Kidney capillary endothelial cell (primary cell): ENCODE data around the gene ZNF772.

Experiments
- DNase-seq: peaks from one replicate; pipeline ENCODE4 v3.0.0-alpha.2; 2018; ENCODE audit warnings: low spot score

Gene ZNF772

GRCh38 chr19:57435062-57435978 is 42.0 kb downstream of the ZNF772 start, which contains the start of gene ZNF749:
TSS of gene ZNF749 (plus strand) at chr19:57435325. CDS start at chr19:57435579, 254 bp downstream.
- DNase-seq: peak; percentile 96

DNA sequence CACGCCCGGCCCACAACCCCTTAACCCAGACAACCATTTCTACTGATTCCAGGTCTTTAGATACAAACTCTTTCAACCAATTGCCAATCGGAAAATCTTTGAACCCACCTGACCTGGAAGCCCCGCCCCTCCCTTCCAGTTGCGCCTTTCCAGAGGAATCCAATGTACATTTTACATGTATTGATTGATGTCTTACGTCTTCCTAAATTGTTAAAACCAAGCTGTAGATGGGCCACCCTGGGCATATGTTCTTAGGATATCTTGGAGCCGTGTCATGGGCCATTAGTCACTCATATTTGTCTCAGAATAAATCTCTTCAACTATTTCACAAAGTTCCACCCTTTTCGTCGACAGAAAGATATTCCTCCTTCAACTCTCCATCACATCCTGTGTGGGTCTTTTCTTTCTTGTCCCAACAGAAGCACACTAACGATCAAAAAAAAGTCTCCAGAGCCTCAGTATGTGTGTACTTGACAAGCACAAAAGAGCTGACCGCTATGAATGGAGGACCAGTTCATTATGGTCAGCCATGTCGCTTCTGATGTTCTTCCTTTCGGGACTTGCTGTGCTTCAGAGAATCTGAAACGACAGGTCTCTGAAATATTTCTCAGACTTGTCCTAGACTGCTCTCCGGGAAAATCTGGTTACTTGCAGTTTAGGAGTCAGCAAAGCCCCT is 42.8 kb downstream of the ZNF772 start:
- DNase-seq: no peak

GRCh38 chr19:57421037-57421436 is 56.3 kb downstream of the ZNF772 start:
- no peak for DNase-seq

DNA sequence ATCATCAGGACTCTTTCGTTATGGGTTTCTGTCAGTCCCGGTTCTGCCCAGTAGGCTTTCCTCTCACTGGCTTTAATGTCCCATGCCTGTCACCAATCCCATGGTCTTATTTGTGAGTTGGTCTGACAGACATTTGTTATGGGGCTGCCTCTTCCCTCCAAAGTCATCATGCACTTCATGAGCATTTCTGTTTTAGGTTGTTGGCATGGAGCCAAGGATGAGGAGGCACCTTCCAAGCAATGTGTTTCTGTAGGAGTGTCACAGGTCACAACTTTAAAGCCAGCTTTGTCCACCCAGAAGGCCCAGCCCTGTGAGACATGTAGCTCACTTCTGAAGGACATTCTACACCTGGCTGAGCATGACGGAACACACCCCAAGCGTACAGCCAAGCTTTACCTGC is 57.9 kb downstream of the ZNF772 start:
- no peak for DNase-seq
